GM18505 (cell line): ENCODE data around the gene DUSP8.
"Not testable (repeated sequence)": the region's sequence is repeated elsewhere in the genome, so short reads cannot be mapped to it uniquely, and the experiment has no call there.

Experiments used
- ATAC-seq: cut with Tn5 transposase; IDR thresholded peaks from one replicate; pipeline ENCODE4 v1.9.1; 2021; ENCODE audit not compliant: unreplicated experiment
- POLR2A ChIP-seq: IDR thresholded peaks from 4 replicates; pipeline ENCODE4 v1.6.1; 2011; ENCODE audit warnings: borderline replicate concordance; ENCODE audit not compliant: insufficient read depth, insufficient read length; ENCODE audit errors: extremely low read depth

Gene DUSP8, protein sequence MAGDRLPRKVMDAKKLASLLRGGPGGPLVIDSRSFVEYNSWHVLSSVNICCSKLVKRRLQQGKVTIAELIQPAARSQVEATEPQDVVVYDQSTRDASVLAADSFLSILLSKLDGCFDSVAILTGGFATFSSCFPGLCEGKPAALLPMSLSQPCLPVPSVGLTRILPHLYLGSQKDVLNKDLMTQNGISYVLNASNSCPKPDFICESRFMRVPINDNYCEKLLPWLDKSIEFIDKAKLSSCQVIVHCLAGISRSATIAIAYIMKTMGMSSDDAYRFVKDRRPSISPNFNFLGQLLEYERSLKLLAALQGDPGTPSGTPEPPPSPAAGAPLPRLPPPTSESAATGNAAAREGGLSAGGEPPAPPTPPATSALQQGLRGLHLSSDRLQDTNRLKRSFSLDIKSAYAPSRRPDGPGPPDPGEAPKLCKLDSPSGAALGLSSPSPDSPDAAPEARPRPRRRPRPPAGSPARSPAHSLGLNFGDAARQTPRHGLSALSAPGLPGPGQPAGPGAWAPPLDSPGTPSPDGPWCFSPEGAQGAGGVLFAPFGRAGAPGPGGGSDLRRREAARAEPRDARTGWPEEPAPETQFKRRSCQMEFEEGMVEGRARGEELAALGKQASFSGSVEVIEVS

DNA sequence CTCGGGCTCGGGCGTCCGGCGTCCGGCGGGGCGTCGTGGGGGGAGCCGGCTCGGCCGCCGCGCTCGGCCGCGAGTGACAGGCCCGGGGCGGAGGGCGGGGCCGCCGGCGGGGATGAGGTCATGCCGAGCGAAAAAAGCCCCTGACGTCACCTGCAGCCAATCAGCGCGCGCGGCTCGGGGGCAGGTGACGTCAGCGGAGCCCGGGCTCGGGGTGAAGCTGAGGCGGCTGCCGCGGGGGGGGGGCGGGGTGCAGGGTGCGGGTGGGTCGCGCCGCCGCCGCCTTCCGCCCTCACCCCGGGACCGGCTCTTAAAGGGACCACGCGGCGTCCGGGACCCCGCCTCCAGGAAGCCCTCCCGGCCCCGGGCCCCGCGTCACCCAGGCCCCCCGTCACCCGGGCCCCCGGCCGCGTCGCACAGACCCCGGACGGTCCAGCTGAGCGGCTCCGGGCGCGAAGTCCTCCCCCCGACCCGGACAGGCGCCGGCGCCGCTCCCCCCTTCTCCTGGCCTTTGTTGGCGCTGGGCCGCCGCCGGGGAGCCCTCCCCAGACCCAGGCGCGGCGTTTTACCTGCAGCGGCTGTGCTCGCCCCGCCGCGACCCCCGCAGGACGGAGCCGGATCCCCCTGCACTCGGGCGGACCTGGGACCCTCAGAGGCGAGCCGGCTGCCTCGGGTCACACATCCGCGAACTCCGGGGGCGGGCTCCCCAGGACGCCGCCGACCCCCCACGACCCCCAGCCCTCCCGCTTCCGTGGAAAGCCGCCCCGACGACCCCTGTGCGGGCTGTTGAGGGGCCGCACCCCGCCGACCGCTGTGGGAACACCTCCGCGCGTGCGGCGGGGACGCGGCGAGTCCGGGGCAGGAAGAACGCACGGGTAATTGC is at the start of gene DUSP8:
TSS of gene DUSP8 (minus strand) at position 75 of the 880 bp plus-strand sequence. CDS start 6,445 bp downstream, outside the sequence.
- TF ChIP-seq POLR2A: no peak
- ATAC-seq: peak; percentile 65

DNA sequence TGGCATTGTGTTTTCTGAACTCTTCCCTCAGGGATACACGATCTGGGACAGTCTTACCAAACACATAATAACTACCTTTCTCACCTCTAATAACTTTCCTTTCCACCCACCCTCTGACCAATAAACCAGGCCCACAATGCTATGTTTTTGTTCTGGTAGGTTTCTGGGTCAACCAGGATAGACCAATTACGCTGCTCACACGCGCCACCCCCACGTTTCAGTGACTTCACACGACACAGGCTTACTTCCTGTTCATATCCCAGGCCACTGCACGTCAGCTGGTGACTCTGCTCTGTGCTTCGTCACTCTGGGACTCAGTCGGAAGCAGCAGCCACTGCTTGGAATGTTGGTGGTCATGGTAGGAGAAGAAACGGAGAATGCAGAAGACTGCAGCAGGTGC is 47.4 kb upstream of the DUSP8 start:
- ATAC-seq: no peak
- TF ChIP-seq POLR2A: no peak

DNA sequence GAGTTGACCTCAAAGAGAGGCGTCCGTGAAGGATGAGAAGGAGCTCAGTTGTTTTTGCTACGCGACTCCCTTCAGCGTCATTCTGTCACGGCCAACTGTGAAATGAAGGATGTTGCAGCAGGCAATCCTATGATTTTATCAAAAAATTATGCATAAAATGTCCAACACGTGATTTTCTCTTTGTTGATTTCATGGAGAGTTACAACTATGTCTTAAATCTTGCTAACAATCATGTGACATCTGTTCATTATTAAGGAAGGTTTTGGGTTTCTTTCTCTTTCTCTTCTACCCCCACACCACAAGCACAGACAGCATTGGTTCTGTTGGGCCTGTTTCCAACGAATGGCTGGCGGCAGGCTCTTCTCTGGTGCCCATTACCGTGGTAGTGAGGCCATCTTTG is 46.2 kb upstream of the DUSP8 start:
- TF ChIP-seq POLR2A: no peak
- ATAC-seq: no peak

DNA sequence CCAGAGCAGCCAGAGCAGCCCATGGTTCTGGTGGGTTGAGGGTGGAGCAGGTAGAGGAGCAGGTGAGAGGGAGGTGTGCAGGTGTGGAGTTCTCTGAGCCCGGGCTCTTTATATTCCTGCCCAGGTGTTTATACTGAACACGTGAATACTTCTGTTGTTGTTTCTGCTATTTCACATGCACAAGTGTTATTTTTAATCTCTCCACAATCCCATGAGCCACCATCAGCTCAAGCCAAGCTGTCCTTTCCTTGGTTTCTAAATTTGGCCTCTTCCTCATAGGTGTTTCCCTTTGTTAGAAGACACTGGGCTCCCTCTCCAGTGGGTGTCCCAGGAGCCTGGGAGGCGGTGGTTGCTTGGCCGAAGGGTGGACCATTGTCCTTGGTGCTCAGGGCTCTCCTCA is 36.3 kb upstream of the DUSP8 start, which contains the start of gene KRTAP5-3:
TSS of gene KRTAP5-3 (minus strand) at position 101 of the 400 bp plus-strand sequence. CDS start at position 23, 78 bp downstream.
- ATAC-seq: no peak
- TF ChIP-seq POLR2A: no peak

DNA sequence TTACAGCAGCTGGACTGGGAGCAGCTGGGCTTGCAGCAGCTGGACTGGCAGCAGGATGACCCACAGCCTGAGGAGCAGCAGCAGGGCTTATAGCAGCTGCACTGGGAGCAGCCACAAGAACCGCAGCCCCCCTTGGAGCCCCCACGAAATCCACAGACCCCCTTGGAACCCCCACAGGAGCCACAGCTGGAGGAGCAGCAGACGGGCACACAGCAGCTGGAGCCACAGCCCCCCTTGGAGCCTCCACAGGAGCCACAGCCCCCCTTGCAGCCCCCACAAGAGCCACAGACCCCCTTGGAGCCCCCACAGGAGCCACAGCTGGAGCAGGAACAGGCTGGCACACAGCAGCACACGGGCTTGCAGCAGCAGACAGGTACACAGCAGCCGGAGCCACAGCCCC is 35.8 kb upstream of the DUSP8 start:
- ATAC-seq: not testable (repeated sequence)

DNA sequence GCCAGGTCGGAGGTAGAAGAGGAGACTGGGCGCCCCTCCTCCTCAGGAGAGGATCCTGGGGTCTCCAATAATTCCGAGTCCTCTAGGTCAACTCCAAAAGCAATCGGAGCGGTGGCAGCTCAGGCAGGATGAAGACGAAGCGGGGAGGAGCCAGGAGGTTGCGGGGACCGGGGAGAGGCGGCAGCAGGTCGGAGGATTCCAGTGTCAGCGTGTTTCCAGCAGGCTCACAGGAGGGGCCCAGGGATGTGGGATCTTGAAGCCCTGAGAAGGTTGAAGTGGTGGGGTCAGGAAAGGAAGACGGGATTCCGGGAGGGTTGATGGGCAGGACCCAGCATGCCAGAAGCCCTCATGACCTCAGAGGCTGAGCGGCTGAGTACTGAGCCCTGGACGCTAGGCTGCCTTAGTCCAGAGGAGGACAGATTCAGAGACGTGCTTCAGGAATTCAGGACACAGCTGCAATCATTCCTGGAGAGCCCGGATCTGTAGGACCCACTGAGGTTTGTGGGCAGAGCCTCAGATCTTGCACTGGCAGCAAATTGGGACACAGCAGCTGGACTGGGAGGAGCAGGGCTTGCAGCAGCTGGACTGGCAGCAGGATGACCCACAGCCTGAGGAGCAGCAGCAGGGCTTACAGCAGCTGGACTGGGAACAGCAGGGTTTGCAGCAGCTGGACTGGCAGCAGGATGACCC is 35.2 kb upstream of the DUSP8 start:
- ATAC-seq: not testable (repeated sequence)

DNA sequence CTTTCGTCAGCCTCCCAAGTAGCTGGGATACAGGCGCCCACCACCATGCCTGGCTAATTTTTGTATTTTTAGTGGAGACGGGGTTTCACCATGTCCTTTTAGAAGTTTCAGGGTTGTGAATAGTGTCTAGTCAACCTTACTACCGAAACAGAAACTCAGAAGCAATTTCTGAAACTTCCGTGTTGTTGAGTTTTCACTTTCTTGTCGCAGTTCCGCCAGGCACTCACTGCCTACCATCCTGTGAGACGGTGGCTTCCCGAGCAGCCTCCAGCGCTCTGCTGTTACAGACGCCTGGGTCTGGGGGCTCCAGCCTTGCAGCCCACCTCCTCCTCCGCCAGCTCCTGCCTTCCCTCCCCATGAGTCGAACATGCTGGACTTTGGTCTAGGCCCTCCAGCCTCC is 33.9 kb upstream of the DUSP8 start:
- ATAC-seq: not testable (repeated sequence)

DNA sequence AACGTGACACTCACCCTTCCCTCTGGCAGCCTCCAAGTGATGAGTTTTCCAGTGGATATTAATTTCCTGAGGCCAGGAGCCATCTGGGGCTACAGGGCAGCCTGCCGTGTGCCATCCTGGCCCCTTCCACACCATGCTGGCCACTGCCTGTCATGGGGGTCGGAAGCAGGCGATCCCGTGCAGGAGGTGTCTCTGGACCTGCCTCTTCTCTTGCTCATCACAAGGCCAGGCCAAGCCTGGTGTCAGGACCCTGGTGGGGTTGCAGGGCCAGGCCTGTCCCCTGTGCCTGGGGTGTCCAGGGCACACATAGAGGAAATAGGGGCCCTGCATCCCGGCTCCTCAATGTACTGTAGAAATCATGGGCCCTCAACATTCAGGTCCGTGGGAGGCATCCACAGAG is 32.6 kb upstream of the DUSP8 start:
- no peak for ATAC-seq
- no peak for TF ChIP-seq POLR2A

DNA sequence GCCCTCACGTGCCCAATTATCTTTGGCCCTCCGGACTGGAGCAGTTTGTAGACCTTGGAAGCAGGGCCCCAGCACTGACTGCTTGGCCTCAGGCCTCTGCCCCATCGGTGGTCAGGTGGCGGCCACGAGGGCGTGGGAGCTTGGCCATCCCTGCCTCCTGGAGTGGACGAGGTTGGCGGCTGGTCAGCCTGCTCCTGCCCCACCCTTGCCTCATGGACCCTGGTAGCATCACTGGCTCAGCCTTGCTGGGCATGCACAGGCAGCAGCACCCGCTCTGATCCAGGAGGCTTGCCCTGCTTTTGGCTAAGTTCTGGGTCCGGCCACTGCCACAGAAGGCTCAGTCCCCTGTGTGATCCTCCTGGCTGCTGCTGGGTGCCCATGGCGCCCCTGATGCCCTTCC is 32.1 kb upstream of the DUSP8 start:
- no peak for ATAC-seq
- no peak for TF ChIP-seq POLR2A

DNA sequence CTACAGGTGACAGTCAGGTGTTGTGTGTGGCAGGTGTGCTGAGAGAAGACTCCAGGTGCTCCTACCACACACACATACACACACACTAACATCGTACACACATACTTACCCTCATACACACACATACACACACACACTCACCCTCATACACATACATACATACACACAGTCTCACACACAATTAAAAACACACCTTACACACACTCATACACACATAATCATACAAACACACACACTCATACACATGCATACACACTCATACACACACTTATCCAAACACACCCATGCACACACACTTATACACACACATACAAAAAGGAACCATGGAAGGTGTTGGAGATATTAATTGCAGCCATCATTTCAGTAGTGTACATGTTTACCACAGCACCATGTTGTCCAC is 31.6 kb upstream of the DUSP8 start:
- TF ChIP-seq POLR2A: no peak
- no peak for ATAC-seq

DNA sequence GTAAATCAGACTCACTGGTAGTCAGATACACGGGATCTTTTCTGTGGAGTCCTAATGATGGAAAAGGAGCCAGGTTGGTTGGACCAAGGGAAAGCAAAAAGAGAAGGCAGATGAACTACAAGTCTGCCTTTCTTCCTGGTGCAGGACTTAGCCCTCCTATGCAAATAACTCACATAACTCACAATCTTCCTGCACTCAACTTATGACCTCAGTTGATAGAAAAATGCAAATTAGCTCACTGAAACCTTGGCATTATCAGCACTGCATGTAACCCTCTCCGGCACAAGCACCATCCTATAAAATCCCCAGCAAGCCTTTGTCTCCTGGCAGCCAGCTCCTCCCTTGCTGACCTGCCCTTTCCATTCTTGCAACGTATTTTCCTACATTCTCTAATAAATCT is 29.6 kb upstream of the DUSP8 start:
- ATAC-seq: not testable (repeated sequence)

DNA sequence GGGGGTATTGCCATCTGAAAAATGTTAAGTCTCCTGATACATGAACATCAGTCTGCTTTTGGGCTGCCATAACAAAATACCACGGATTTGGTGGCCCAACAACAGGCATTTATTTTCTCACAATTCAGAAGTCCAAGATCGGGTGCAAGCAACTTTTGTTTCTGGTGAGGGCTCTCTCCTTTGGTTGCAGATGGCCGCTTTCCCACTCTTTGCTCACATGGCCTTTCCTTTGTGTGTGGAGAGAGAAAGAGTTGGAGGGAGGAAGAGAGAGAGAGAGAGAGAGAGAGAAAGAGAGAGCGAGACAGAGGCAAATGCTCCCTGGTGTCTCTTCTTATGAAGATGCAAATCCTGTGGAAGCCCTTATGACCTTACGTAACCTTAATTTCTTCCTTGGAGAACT is 28.6 kb upstream of the DUSP8 start:
- no peak for TF ChIP-seq POLR2A
- ATAC-seq: no peak

DNA sequence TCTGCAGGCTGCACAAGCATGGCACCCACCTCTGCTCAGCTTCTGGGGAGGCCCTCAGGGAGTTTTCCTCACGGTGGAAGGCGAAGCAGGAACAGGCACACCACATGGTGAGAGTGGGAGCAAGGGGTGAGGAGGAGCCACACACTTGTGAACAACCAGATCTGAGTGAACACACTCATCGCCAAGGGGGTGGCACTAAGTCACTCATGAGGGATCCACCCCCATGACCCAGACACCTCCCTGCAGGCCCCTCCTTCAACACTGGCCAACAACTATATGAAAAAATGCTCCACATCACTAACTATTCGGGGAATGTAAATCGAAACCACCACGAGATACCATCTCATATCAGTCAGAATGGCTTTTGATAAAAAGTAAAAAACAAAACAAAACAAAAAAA is 26.7 kb upstream of the DUSP8 start:
- no peak for ATAC-seq

DNA sequence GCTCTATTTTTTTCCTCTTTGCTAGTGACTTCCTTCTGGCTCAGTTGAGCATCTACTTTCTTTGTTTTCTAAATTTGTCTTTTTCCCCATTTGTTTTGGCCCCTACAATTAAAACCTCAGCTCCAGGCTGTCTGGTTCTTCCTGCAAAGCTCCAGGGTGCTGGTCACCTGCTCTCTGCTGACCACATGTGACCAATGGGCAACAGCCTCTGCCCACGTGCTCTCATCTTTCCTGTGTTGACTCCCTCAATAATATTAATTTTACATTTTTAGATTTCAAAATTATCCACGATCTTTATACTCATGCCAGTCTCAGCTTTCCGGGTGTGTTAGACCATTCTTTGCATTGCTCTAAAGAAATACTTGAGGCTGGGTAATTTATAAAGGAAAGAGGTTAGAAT is 26.3 kb upstream of the DUSP8 start:
- not testable (repeated sequence) for ATAC-seq

More for the DNA sequence above, 26.7 kb upstream of the DUSP8 start:
- TF ChIP-seq POLR2A: no peak
